Forelimb muscle (tissue), 1 donor: ENCODE data around the gene SPAG7. TPM values are rescaled to one million over a fixed set of nuclear protein-coding genes. Genes with fewer than 3 reads are reported as not detected.
"Not testable (repeated sequence)": the region's sequence is repeated elsewhere in the genome, so short reads cannot be mapped to it uniquely, and the experiment has no call there.

Experiments used
- DNase-seq: peaks from one replicate; pipeline ENCODE4 v3.0.0-alpha.2; 2013; ENCODE audit warnings: low read depth
- polyA plus RNA-seq: library from polyadenylated mRNA; unstranded; fragments of 120-200 nt; gene quantifications from one replicate; pipeline ENCODE4 v1.2.1, GENCODE V29; 2013; ENCODE audit not compliant: insufficient read length

The SPAG7 gene
- polyA plus RNA-seq, 1 donor = 90.2 TPM

- DNase-seq = no peak
These were observed 29.5 kb downstream of the SPAG7 start for GRCh38 chr17:4938069-4938491.

GRCh38 chr17:4937553-4937952 lies 30.1 kb downstream of the SPAG7 start:
- DNase-seq = no peak

- no peak for DNase-seq
These were observed 31.2 kb downstream of the SPAG7 start for GRCh38 chr17:4936436-4936835.

GRCh38 chr17:4935650-4936049 lies 32.0 kb downstream of the SPAG7 start:
- no peak for DNase-seq

GRCh38 chr17:4934173-4934979 lies 33.2 kb downstream of the SPAG7 start:
- DNase-seq = no peak

- DNase-seq = no peak
These were observed 34.0 kb downstream of the SPAG7 start for GRCh38 chr17:4933646-4934045.

- DNase-seq = no peak
These were observed 34.9 kb downstream of the SPAG7 start for GRCh38 chr17:4932756-4933155.

- DNase-seq = no peak
These were observed 35.7 kb downstream of the SPAG7 start, which contains the start of gene GP1BA for GRCh38 chr17:4931963-4932362. GP1BA (plus strand) TSS chr17:4932277; CDS start chr17:4932605, 328 bp downstream.

GRCh38 chr17:4928881-4929280 lies 38.7 kb downstream of the SPAG7 start:
- DNase-seq = no peak

- not testable (repeated sequence) for DNase-seq
These were observed 40.9 kb downstream of the SPAG7 start for GRCh38 chr17:4926577-4927335.

- DNase-seq = no peak
These were observed 46.3 kb downstream of the SPAG7 start for GRCh38 chr17:4921320-4921719.

- no peak for DNase-seq
These were observed 47.1 kb downstream of the SPAG7 start for GRCh38 chr17:4920351-4921048.

- no peak for DNase-seq
These were observed 48.0 kb downstream of the SPAG7 start for GRCh38 chr17:4919511-4920047.

GRCh38 chr17:4914551-4914950 lies 53.1 kb downstream of the SPAG7 start:
- DNase-seq = not testable (repeated sequence)

- DNase-seq = no peak
These were observed 53.6 kb downstream of the SPAG7 start for GRCh38 chr17:4913994-4914393.

Other genes with a start within 250 kb of the SPAG7 start
- gene MED11, start 236.4 kb downstream of the SPAG7 start, polyA plus RNA-seq = 18.0 TPM
- gene ZMYND15, start 228.0 kb downstream of the SPAG7 start, polyA plus RNA-seq = 0.28 TPM
- 5.1 TPM for gene CXCL16, start 227.9 kb downstream of the SPAG7 start, polyA plus RNA-seq
- gene TM4SF5, start 195.9 kb downstream of the SPAG7 start, polyA plus RNA-seq = not detected
- gene VMO1, start 181.5 kb downstream of the SPAG7 start, polyA plus RNA-seq = 9.7 TPM
- gene GLTPD2, start 178.9 kb downstream of the SPAG7 start, polyA plus RNA-seq = 0.95 TPM
- 96.7 TPM for gene PSMB6, start 171.7 kb downstream of the SPAG7 start, polyA plus RNA-seq
- 25.4 TPM for gene PLD2, start 160.7 kb downstream of the SPAG7 start, polyA plus RNA-seq
- 25.4 TPM for gene MINK1, start 134.5 kb downstream of the SPAG7 start, polyA plus RNA-seq
- gene C17orf107, start 68.3 kb downstream of the SPAG7 start, polyA plus RNA-seq = 1.3 TPM
- gene CHRNE, start 64.7 kb downstream of the SPAG7 start, polyA plus RNA-seq = 2.3 TPM
- 0.92 TPM for gene GP1BA, start 35.5 kb downstream of the SPAG7 start, polyA plus RNA-seq
- gene SLC25A11, start 27.8 kb downstream of the SPAG7 start, polyA plus RNA-seq = 53.8 TPM
- gene RNF167, start 27.5 kb downstream of the SPAG7 start, polyA plus RNA-seq = 72.7 TPM
- gene PFN1, start 19.3 kb downstream of the SPAG7 start, polyA plus RNA-seq = 349 TPM
- gene ENO3, start 16.7 kb downstream of the SPAG7 start, polyA plus RNA-seq = 2,114 TPM
- 27.3 TPM for gene CAMTA2, start 19.9 kb upstream of the SPAG7 start, polyA plus RNA-seq
- 5.0 TPM for gene INCA1, start 29.7 kb upstream of the SPAG7 start, polyA plus RNA-seq
- gene KIF1C, start 30.1 kb upstream of the SPAG7 start, polyA plus RNA-seq = 120 TPM
- gene SLC52A1, start 67.6 kb upstream of the SPAG7 start, polyA plus RNA-seq = 0.08 TPM
- 11.8 TPM for gene ZFP3, start 110.7 kb upstream of the SPAG7 start, polyA plus RNA-seq
- gene ZNF232, start 144.1 kb upstream of the SPAG7 start, polyA plus RNA-seq = 24.4 TPM
- gene USP6, start 148.2 kb upstream of the SPAG7 start, polyA plus RNA-seq = 30.0 TPM
- 11.2 TPM for gene ZNF594, start 224.1 kb upstream of the SPAG7 start, polyA plus RNA-seq